GM18507 (cell line): Measurements from ENCODE around the gene TRIM46.

Source experiments
- DNase-seq: peaks from one replicate; pipeline ENCODE4 v3.0.0; 2011; ENCODE audit warnings: low read depth; ENCODE audit not compliant: insufficient read length; ENCODE audit errors: extremely low spot score
- FAIRE-seq: peaks from 2 replicates; lab custom pipeline; 2011; peaks lifted over from hg19 to GRCh38; lab: Jason Lieb, UNC

TRIM46 gene

GRCh38 chr1:155170101-155170785 is 3.4 kb upstream of the TRIM46 start:
- FAIRE-seq (no peak), DNase-seq (no peak)

GRCh38 chr1:155170806-155171205 is 2.8 kb upstream of the TRIM46 start:
- DNase-seq (no peak), FAIRE-seq (no peak)

GRCh38 chr1:155171836-155172731 is 1.6 kb upstream of the TRIM46 start:
- DNase-seq (no peak), FAIRE-seq (no peak)

- peak; percentile 95 for DNase-seq
- FAIRE-seq = peak; percentile 98
Measured at GRCh38 chr1:155172732-155173477, 744 bp upstream of the TRIM46 start, which contains the start of gene KRTCAP2. Gene KRTCAP2 (minus strand): TSS chr1:155173304. CDS start chr1:155173224, 80 bp downstream.

GRCh38 chr1:155174324-155175280 is 953 bp downstream of the TRIM46 start:
- FAIRE-seq (no peak), DNase-seq (no peak)

GRCh38 chr1:155175281-155175926 is 1.8 kb downstream of the TRIM46 start:
- DNase-seq = no peak
- FAIRE-seq = no peak

GRCh38 chr1:155175927-155176371 is 2.3 kb downstream of the TRIM46 start:
- FAIRE-seq (no peak), DNase-seq (no peak)

GRCh38 chr1:155176544-155177071 is 3.0 kb downstream of the TRIM46 start:
- peak; percentile 95 for FAIRE-seq

GRCh38 chr1:155177192-155177917 is 3.7 kb downstream of the TRIM46 start:
- FAIRE-seq = no peak
- no peak for DNase-seq

More at GRCh38 chr1:155176544-155177071, 3.0 kb downstream of the TRIM46 start:
- DNase-seq = peak; percentile 78

GRCh38 chr1:155177918-155178281 is 4.3 kb downstream of the TRIM46 start:
- DNase-seq (no peak), FAIRE-seq (no peak)

GRCh38 chr1:155178441-155179111 is 4.9 kb downstream of the TRIM46 start:
- FAIRE-seq (no peak), DNase-seq (no peak)

GRCh38 chr1:155179112-155180031 is 5.7 kb downstream of the TRIM46 start:
- DNase-seq (no peak), FAIRE-seq (no peak)

GRCh38 chr1:155181371-155182051 is 7.9 kb downstream of the TRIM46 start:
- no peak for DNase-seq
- FAIRE-seq = no peak

- FAIRE-seq = no peak
- DNase-seq = no peak
Measured at GRCh38 chr1:155182052-155182550, 8.5 kb downstream of the TRIM46 start.

- DNase-seq (no peak), FAIRE-seq (no peak)
Measured at GRCh38 chr1:155183775-155184221, 10.1 kb downstream of the TRIM46 start.
